ENCODE measurements around the gene GLDN. TPM values are rescaled to one million over a fixed set of nuclear protein-coding genes. Genes with fewer than 3 reads are reported as not detected.
A peak's percentile ranks its signal among the peaks of the same experiment; 100 is the strongest.

The GLDN gene
- total RNA-seq, 4 donors from 2014 or later, result 4.2 to 6.0 (median 4.7) TPM

GRCh38 chr15:51335087-51335486 lies 6.4 kb upstream of the GLDN start:
- Histone ChIP-seq H3K27ac (no peak overlapping the region), H3K4me1 (peaks cover 24% of the 10 kb centered on the region), H3K27me3 (no peaks in the 10 kb centered on the region), H3K36me3 (no peaks in the 10 kb centered on the region), H3K4me3 (no peak overlapping the region), H3K9me3 (no peaks in the 10 kb centered on the region)
- 93% methylated on average over 5 of the region's 5 CpGs for WGBS
- DNase-seq (ENCODE audit: low spot score in 2 of 2), result no peak
- TF ChIP-seq POLR2A (IDR thresholded peaks at IDR 0.05) (no peak), CTCF (IDR thresholded peaks at IDR 0.05) (no peak), EP300 (IDR thresholded peaks at IDR 0.05) (no peak), POLR2AphosphoS5 (IDR thresholded peaks at IDR 0.05) (no peak)

GRCh38 chr15:51335538-51336410 lies 5.7 kb upstream of the GLDN start:
- 78% methylated on average over 9 of the region's 9 CpGs for WGBS
- no peak for DNase-seq (ENCODE audit: low spot score in 2 of 2)

GRCh38 chr15:51338496-51338895 lies 3.0 kb upstream of the GLDN start, which contains the start of gene CYP19A1:
Gene CYP19A1 (minus strand): TSS chr15:51338596. CDS start chr15:51242912, 95,684 bp downstream.
- WGBS, result 94% methylated on average over 6 of the region's 6 CpGs
- DNase-seq (ENCODE audit: low spot score in 2 of 2), result no peak
- Histone ChIP-seq H3K9me3 (no peaks in the 10 kb centered on the region), H3K4me1 (peaks cover 33% of the 10 kb centered on the region), H3K27me3 (peaks cover 17% of the 10 kb centered on the region), H3K4me3 (no peak within 1 kb of the TSS), H3K27ac (no peak within 1 kb of the TSS), H3K36me3 (no peaks in the 10 kb centered on the region)
- TF ChIP-seq POLR2A (IDR thresholded peaks at IDR 0.05) (no peak), POLR2AphosphoS5 (IDR thresholded peaks at IDR 0.05) (no peak), CTCF (IDR thresholded peaks at IDR 0.05) (no peak), EP300 (IDR thresholded peaks at IDR 0.05) (no peak)

More at GRCh38 chr15:51335538-51336410, 5.7 kb upstream of the GLDN start:
- Histone ChIP-seq H3K4me1 (peaks cover 24% of the 10 kb centered on the region), H3K27ac (no peak overlapping the region), H3K36me3 (no peaks in the 10 kb centered on the region), H3K27me3 (peaks cover 6% of the 10 kb centered on the region), H3K4me3 (no peak overlapping the region), H3K9me3 (no peaks in the 10 kb centered on the region)
- TF ChIP-seq POLR2A (IDR thresholded peaks at IDR 0.05) (no peak), POLR2AphosphoS5 (IDR thresholded peaks at IDR 0.05) (no peak), EP300 (IDR thresholded peaks at IDR 0.05) (no peak), CTCF (IDR thresholded peaks at IDR 0.05) (no peak)

- Histone ChIP-seq H3K9me3 (no peaks in the 10 kb centered on the region), H3K4me1 (peaks cover 19% of the 10 kb centered on the region), H3K36me3 (no peaks in the 10 kb centered on the region), H3K27ac (peak overlapping the region; percentile 69), H3K27me3 (peaks cover 17% of the 10 kb centered on the region), H3K4me3 (peak overlapping the region; percentile 46)
- DNase-seq (ENCODE audit: low spot score in 2 of 2), result no peak
- TF ChIP-seq CTCF (IDR thresholded peaks at IDR 0.05) (no peak), POLR2A (IDR thresholded peaks at IDR 0.05) (no peak), EP300 (IDR thresholded peaks at IDR 0.05) (no peak), POLR2AphosphoS5 (IDR thresholded peaks at IDR 0.05) (no peak)
- WGBS, result 42% methylated on average over 16 of the region's 16 CpGs
These were observed 958 bp downstream of the GLDN start for GRCh38 chr15:51342227-51342999.

- H3K27ac ChIP-seq, result peak overlapping the region; percentile 24
- H3K9me3 ChIP-seq, result no peaks in the 10 kb centered on the region
- H3K36me3 ChIP-seq, result no peaks in the 10 kb centered on the region
- 91% methylated on average over 4 of the region's 4 CpGs for WGBS
- TF ChIP-seq POLR2A (IDR thresholded peaks at IDR 0.05), result no peak
- TF ChIP-seq CTCF (IDR thresholded peaks at IDR 0.05), result no peak
- TF ChIP-seq EP300 (IDR thresholded peaks at IDR 0.05), result no peak
- TF ChIP-seq POLR2AphosphoS5 (IDR thresholded peaks at IDR 0.05), result no peak
- peaks cover 20% of the 10 kb centered on the region for H3K4me1 ChIP-seq
- no peak for DNase-seq (ENCODE audit: low spot score in 2 of 2)
- no peak overlapping the region for H3K4me3 ChIP-seq
- peaks cover 17% of the 10 kb centered on the region for H3K27me3 ChIP-seq
These were observed 2.0 kb downstream of the GLDN start for GRCh38 chr15:51343466-51343865.
